Measurements from ENCODE around the gene DSC1. TPM values are rescaled to one million over a fixed set of nuclear protein-coding genes. Genes with fewer than 3 reads are reported as not detected.

The DSC1 gene
- total and polyA plus RNA-seq, 2 of the 13 experiments (the other 11 are each of a cell fraction or from before 2014, with no cell fraction given), result not detected

DNA sequence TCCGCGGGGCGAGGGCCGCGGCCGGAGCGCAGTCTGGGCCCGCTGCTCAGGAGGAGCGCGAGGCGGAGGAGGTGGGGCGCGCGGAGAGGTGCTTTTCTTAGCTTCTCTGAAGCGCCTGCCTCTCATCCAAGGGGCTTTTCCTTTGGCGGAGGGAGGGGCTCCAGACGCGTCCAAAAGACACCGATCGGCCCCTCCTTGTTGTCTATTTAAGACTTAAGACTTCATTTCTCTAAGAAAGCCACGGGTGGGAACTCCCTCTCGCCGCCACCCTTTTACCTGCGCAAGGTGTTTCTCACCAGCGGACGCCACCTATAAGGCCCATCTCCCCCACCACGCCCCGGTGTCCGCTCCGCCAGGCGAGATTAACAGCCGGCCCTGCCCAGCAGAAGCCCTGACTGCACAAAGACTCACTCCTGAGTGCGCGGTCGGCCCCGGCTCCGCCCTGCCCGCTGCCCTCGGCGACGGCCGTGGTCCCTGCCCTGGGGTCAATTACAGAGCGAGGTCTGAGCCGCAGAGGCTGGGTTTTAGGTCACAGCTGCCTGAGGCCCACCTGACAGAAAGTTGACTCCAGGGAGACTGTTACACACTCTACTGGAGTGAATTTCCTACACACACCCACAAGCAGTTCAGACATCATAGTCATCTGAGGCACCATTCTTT is 60.5 kb downstream of the DSC1 start, which contains the start of gene DSC2 (continued):
- TF ChIP-seq, protein P1, sequence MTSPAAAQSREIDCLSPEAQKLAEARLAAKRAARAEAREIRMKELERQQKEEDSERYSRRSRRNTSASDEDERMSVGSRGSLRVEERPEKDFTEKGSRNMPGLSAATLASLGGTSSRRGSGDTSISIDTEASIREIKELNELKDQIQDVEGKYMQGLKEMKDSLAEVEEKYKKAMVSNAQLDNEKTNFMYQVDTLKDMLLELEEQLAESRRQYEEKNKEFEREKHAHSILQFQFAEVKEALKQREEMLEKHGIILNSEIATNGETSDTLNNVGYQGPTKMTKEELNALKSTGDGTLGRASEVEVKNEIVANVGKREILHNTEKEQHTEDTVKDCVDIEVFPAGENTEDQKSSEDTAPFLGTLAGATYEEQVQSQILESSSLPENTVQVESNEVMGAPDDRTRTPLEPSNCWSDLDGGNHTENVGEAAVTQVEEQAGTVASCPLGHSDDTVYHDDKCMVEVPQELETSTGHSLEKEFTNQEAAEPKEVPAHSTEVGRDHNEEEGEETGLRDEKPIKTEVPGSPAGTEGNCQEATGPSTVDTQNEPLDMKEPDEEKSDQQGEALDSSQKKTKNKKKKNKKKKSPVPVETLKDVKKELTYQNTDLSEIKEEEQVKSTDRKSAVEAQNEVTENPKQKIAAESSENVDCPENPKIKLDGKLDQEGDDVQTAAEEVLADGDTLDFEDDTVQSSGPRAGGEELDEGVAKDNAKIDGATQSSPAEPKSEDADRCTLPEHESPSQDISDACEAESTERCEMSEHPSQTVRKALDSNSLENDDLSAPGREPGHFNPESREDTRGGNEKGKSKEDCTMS (CRISPR knock-in tag; conservative IDR thresholded peaks at IDR 0.05), result no peak
- TF ChIP-seq ZNF75D (CRISPR knock-in tag; IDR thresholded peaks at IDR 0.05; ENCODE audit: borderline replicate concordance), result no peak
- no peak for TF ChIP-seq ZSCAN22 (CRISPR knock-in tag; IDR thresholded peaks at IDR 0.05)
- no peak for TF ChIP-seq ZNF878 (CRISPR knock-in tag; IDR thresholded peaks at IDR 0.05)
- TF ChIP-seq ZNF431 (CRISPR knock-in tag; IDR thresholded peaks at IDR 0.05; ENCODE audit: borderline replicate concordance, low read depth), result no peak
- TF ChIP-seq, protein P2, sequence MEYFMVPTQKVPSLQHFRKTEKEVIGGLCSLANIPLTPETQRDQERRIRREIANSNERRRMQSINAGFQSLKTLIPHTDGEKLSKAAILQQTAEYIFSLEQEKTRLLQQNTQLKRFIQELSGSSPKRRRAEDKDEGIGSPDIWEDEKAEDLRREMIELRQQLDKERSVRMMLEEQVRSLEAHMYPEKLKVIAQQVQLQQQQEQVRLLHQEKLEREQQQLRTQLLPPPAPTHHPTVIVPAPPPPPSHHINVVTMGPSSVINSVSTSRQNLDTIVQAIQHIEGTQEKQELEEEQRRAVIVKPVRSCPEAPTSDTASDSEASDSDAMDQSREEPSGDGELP (IDR thresholded peaks at IDR 0.05; ENCODE audit: borderline replicate concordance, low read depth), result peak; percentile 56; the same call in 1 of the 2 replicates
- no peak for TF ChIP-seq EEA1 (CRISPR knock-in tag; IDR thresholded peaks at IDR 0.05; ENCODE audit: borderline replicate concordance)
- no peak for TF ChIP-seq ZNF468 (CRISPR knock-in tag; IDR thresholded peaks at IDR 0.05)
- TF ChIP-seq HNRNPK (IDR thresholded peaks at IDR 0.05; ENCODE audit: low read depth, low read length, poor library complexity, severe bottlenecking), result no peak
- TF ChIP-seq, protein P3, sequence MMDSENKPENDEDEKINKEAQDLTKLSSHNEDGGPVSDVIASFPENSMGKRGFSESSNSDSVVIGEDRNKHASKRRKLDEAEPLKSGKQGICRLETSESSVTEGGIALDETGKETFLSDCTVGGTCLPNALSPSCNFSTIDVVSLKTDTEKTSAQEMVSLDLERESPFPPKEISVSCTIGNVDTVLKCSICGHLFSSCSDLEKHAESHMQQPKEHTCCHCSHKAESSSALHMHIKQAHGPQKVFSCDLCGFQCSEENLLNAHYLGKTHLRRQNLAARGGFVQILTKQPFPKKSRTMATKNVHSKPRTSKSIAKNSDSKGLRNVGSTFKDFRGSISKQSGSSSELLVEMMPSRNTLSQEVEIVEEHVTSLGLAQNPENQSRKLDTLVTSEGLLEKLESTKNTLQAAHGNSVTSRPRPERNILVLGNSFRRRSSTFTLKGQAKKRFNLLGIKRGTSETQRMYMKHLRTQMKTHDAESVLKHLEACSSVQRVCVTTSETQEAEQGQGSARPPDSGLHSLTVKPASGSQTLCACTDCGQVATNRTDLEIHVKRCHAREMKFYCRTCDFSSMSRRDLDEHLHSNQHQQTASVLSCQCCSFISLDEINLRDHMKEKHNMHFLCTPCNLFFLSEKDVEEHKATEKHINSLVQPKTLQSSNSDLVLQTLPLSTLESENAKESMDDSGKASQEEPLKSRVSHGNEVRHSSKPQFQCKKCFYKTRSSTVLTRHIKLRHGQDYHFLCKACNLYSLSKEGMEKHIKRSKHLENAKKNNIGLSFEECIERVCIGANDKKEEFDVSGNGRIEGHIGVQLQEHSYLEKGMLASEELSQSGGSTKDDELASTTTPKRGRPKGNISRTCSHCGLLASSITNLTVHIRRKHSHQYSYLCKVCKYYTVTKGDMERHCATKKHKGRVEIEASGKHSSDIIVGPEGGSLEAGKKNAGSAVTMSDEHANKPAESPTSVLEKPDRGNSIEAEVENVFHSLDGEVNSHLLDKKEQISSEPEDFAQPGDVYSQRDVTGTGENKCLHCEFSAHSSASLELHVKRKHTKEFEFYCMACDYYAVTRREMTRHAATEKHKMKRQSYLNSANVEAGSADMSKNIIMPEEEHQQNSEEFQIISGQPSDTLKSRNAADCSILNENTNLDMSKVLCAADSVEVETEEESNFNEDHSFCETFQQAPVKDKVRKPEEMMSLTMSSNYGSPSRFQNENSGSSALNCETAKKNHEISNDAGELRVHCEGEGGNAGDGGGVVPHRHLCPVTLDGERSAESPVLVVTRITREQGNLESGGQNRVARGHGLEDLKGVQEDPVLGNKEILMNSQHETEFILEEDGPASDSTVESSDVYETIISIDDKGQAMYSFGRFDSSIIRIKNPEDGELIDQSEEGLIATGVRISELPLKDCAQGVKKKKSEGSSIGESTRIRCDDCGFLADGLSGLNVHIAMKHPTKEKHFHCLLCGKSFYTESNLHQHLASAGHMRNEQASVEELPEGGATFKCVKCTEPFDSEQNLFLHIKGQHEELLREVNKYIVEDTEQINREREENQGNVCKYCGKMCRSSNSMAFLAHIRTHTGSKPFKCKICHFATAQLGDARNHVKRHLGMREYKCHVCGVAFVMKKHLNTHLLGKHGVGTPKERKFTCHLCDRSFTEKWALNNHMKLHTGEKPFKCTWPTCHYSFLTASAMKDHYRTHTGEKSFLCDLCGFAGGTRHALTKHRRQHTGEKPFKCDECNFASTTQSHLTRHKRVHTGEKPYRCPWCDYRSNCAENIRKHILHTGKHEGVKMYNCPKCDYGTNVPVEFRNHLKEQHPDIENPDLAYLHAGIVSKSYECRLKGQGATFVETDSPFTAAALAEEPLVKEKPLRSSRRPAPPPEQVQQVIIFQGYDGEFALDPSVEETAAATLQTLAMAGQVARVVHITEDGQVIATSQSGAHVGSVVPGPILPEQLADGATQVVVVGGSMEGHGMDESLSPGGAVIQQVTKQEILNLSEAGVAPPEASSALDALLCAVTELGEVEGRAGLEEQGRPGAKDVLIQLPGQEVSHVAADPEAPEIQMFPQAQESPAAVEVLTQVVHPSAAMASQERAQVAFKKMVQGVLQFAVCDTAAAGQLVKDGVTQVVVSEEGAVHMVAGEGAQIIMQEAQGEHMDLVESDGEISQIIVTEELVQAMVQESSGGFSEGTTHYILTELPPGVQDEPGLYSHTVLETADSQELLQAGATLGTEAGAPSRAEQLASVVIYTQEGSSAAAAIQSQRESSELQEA (CRISPR knock-in tag; IDR thresholded peaks at IDR 0.05; ENCODE audit: not compliant biosample characterization), result no peak
- no peak for TF ChIP-seq HIVEP1 (CRISPR knock-in tag; IDR thresholded peaks at IDR 0.05)
- TF ChIP-seq ZBTB3 (CRISPR knock-in tag; IDR thresholded peaks at IDR 0.05; ENCODE audit: borderline replicate concordance, low read depth), result no peak
- TF ChIP-seq SKI (IDR thresholded peaks at IDR 0.05; ENCODE audit: partially characterized antibody), result peak; percentile 52
- no peak for TF ChIP-seq ZNF7 (CRISPR knock-in tag; IDR thresholded peaks at IDR 0.05)
- no peak for TF ChIP-seq ZNF724P (CRISPR knock-in tag; IDR thresholded peaks at IDR 0.05; ENCODE audit: borderline replicate concordance)
- TF ChIP-seq, protein P4, sequence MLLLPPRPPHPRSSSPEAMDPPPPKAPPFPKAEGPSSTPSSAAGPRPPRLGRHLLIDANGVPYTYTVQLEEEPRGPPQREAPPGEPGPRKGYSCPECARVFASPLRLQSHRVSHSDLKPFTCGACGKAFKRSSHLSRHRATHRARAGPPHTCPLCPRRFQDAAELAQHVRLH (CRISPR knock-in tag; IDR thresholded peaks at IDR 0.05; ENCODE audit: borderline replicate concordance, low read depth), result no peak; the same call in 1 of the 2 replicates
- TF ChIP-seq ZNF678 (CRISPR knock-in tag; IDR thresholded peaks at IDR 0.05), result no peak
- no peak for TF ChIP-seq SATB2 (CRISPR knock-in tag; IDR thresholded peaks at IDR 0.05)

Data from HepG2 (cell line).